Measurements from ENCODE around the gene SMARCB1. TPM values are rescaled to one million over a fixed set of nuclear protein-coding genes. Genes with fewer than 3 reads are reported as not detected.
A peak's percentile ranks its signal among the peaks of the same experiment; 100 is the strongest.
"Not testable (repeated sequence)": the region's sequence is repeated elsewhere in the genome, so short reads cannot be mapped to it uniquely, and the experiment has no call there.

Gene SMARCB1
- total RNA-seq, 1 experiment from 2014 or later, result 136 TPM

GRCh38 chr22:23862103-23862502 is 75.3 kb downstream of the SMARCB1 start:
- Histone ChIP-seq H4K5ac (ENCODE audit: insufficient read length, low read depth, low read length) (no peak overlapping the region), H4K91ac (ENCODE audit: insufficient read length, low read depth, low read length) (no peak overlapping the region), H3K4me1 (ENCODE audit: insufficient read depth, low read length) (no peaks in the 10 kb centered on the region), H2BK5ac (ENCODE audit: insufficient read length, low read length) (no peak overlapping the region), H3K23me2 (ENCODE audit: insufficient read length, low read depth, low read length, poor library complexity, severe bottlenecking) (peaks cover 8% of the 10 kb centered on the region), H4K8ac (replicated peaks; ENCODE audit: insufficient read length, low read depth, low read length) (no peak overlapping the region), H3K4ac (ENCODE audit: low read depth, low read length) (no peak overlapping the region), H3K18ac (ENCODE audit: insufficient read length, low read depth, low read length) (no peak overlapping the region), H3T11ph (ENCODE audit: low read length) (no peak overlapping the region), H3K27me3 (ENCODE audit: insufficient read depth, low read length) (no peaks in the 10 kb centered on the region), H3K14ac (ENCODE audit: insufficient read depth, low read length) (no peak overlapping the region), H3K79me2 (ENCODE audit: insufficient read depth, low read length) (no peaks in the 10 kb centered on the region), H2BK20ac (ENCODE audit: low read depth, low read length, poor library complexity, severe bottlenecking) (no peak overlapping the region), H3K4me2 (ENCODE audit: insufficient read depth, insufficient read length, low read length) (no peak overlapping the region), H3K56ac (ENCODE audit: insufficient read length, low read depth, low read length) (no peak overlapping the region), H4K20me1 (ENCODE audit: control insufficient read depth, insufficient read depth, insufficient read length) (no peaks in the 10 kb centered on the region), H3K27ac (ENCODE audit: insufficient read length, low read depth, low read length) (no peak overlapping the region), H2BK120ac (ENCODE audit: low read depth, low read length, poor library complexity, severe bottlenecking) (no peak overlapping the region), H2AK5ac (ENCODE audit: insufficient read length, low read length) (no peak overlapping the region), H2AFZ (ENCODE audit: low read length) (no peak overlapping the region), H3K23ac (ENCODE audit: insufficient read length, low read depth, low read length) (no peak overlapping the region), H2BK15ac (ENCODE audit: low read depth, low read length) (no peak overlapping the region), H2BK12ac (ENCODE audit: insufficient read length, low read depth, low read length) (no peak overlapping the region), H3K9ac (ENCODE audit: extremely low read depth, insufficient read length, low read length) (no peak overlapping the region), H3K9me3 (ENCODE audit: control insufficient read depth, low read depth, low read length) (no peaks in the 10 kb centered on the region), H3K79me1 (ENCODE audit: insufficient read depth, low read depth, low read length, poor library complexity, severe bottlenecking) (no peaks in the 10 kb centered on the region)
- H3K27me3 Mint-ChIP-seq (ENCODE audit: low read depth), result no peaks in the 10 kb centered on the region
- no peak overlapping the region for H3K27ac Mint-ChIP-seq
- no CpG with 5 or more reads among the region's 3 CpGs for WGBS (ENCODE audit: extremely low coverage, insufficient read length, low lambda C conversion rate)
- H3K4me3 Mint-ChIP-seq, result peak overlapping the region in 1 of 2 experiments; percentile 1; a peak in 1 of 5 replicates
- peak; percentile 71 for DNase-seq
- H3K36me3 Mint-ChIP-seq (ENCODE audit: insufficient read depth in 1 of 3, low read depth in 3 of 3), result peaks cover 8 to 10% (median 9%) of the 10 kb centered on the region in 3 experiments; a peak in 4 of 7 replicates
- peaks cover 11 to 14% of the 10 kb centered on the region in 2 experiments for H3K4me1 Mint-ChIP-seq
- TF ChIP-seq CTCF (conservative IDR thresholded peaks at IDR 0.05), result peak; percentile 78
- no peaks in the 10 kb centered on the region; a peak in 1 of 5 replicates for H3K9me3 Mint-ChIP-seq

- not testable (repeated sequence) for H3K9me3 ChIP-seq (ENCODE audit: control insufficient read depth, low read depth, low read length); H4K5ac ChIP-seq (ENCODE audit: insufficient read length, low read depth, low read length); H3K4me1 ChIP-seq (ENCODE audit: insufficient read depth, low read length); H4K20me1 ChIP-seq (ENCODE audit: control insufficient read depth, insufficient read depth, insufficient read length); H3T11ph ChIP-seq (ENCODE audit: low read length); H3K23ac ChIP-seq (ENCODE audit: insufficient read length, low read depth, low read length); H2AFZ ChIP-seq (ENCODE audit: low read length); H3K9ac ChIP-seq (ENCODE audit: extremely low read depth, insufficient read length, low read length); H2BK5ac ChIP-seq (ENCODE audit: insufficient read length, low read length); H3K79me2 ChIP-seq (ENCODE audit: insufficient read depth, low read length); H3K4me2 ChIP-seq (ENCODE audit: insufficient read depth, insufficient read length, low read length); H3K27ac ChIP-seq (ENCODE audit: insufficient read length, low read depth, low read length); DNase-seq; H3K4me1 Mint-ChIP-seq; H2AK5ac ChIP-seq (ENCODE audit: insufficient read length, low read length); H3K18ac ChIP-seq (ENCODE audit: insufficient read length, low read depth, low read length); H3K14ac ChIP-seq (ENCODE audit: insufficient read depth, low read length); H3K27ac Mint-ChIP-seq; H3K27me3 Mint-ChIP-seq (ENCODE audit: low read depth); H2BK15ac ChIP-seq (ENCODE audit: low read depth, low read length); H3K79me1 ChIP-seq (ENCODE audit: insufficient read depth, low read depth, low read length, poor library complexity, severe bottlenecking); H3K23me2 ChIP-seq (ENCODE audit: insufficient read length, low read depth, low read length, poor library complexity, severe bottlenecking); H3K4ac ChIP-seq (ENCODE audit: low read depth, low read length); H3K9me3 Mint-ChIP-seq; H3K27me3 ChIP-seq (ENCODE audit: insufficient read depth, low read length); H2BK120ac ChIP-seq (ENCODE audit: low read depth, low read length, poor library complexity, severe bottlenecking); H4K8ac ChIP-seq (replicated peaks; ENCODE audit: insufficient read length, low read depth, low read length); H2BK20ac ChIP-seq (ENCODE audit: low read depth, low read length, poor library complexity, severe bottlenecking); H3K4me3 Mint-ChIP-seq; H4K91ac ChIP-seq (ENCODE audit: insufficient read length, low read depth, low read length); H2BK12ac ChIP-seq (ENCODE audit: insufficient read length, low read depth, low read length); H3K56ac ChIP-seq (ENCODE audit: insufficient read length, low read depth, low read length)
- no CpG with 5 or more reads among the region's 11 CpGs for WGBS (ENCODE audit: extremely low coverage, insufficient read length, low lambda C conversion rate)
- peaks cover 27 to 32% (median 27%) of the 10 kb centered on the region in 3 experiments for H3K36me3 Mint-ChIP-seq (ENCODE audit: insufficient read depth in 1 of 3, low read depth in 3 of 3)
Observed at GRCh38 chr22:23864499-23865154, 77.9 kb downstream of the SMARCB1 start.
